GM06990 (cell line): Measurements from ENCODE around the gene DLAT.
"Not testable (repeated sequence)": the region's sequence is repeated elsewhere in the genome, so short reads cannot be mapped to it uniquely, and the experiment has no call there.

Experiments
- DNase-seq: peaks from one replicate; pipeline ENCODE4 v3.0.0-alpha.2; 2011; ENCODE audit not compliant: insufficient read length; ENCODE audit errors: extremely low read depth
- H3K27me3 ChIP-seq: replicated peaks from 2 replicates; pipeline ENCODE4 v1.6.0; 2011; ENCODE audit warnings: low read length; ENCODE audit not compliant: control insufficient read depth, insufficient read depth
- H3K36me3 ChIP-seq: 2 replicates; pipeline ENCODE4 v1.5.1; 2011; ENCODE audit warnings: low read length; ENCODE audit not compliant: control insufficient read depth, insufficient read depth
- H3K4me3 ChIP-seq: replicated peaks from 2 replicates; pipeline ENCODE4 v1.5.1; 2011; ENCODE audit warnings: low read depth, mild to moderate bottlenecking, control low read depth, low read length
- CTCF ChIP-seq: IDR thresholded peaks from 2 replicates; pipeline ENCODE4 v1.5.1; 2011; ENCODE audit warnings: low read length, control low read depth, mild to moderate bottlenecking, inconsistent platforms; ENCODE audit not compliant: insufficient read depth, poor library complexity, severe bottlenecking

The DLAT gene

GRCh38 chr11:112037527-112037926 lies 12.3 kb downstream of the DLAT start:
- TF ChIP-seq CTCF: no peak
- no peak overlapping the region for H3K4me3 ChIP-seq
- peaks cover 6% of the 10 kb centered on the region for H3K36me3 ChIP-seq
- DNase-seq: no peak
- H3K27me3 ChIP-seq: no peaks in the 10 kb centered on the region

GRCh38 chr11:112042161-112042960 lies 17.2 kb downstream of the DLAT start:
- TF ChIP-seq CTCF: no peak
- Histone ChIP-seq H3K36me3 (no peaks in the 10 kb centered on the region; the same call in none of the 2 replicates), H3K4me3 (no peak overlapping the region), H3K27me3 (no peaks in the 10 kb centered on the region)
- no peak for DNase-seq

GRCh38 chr11:112042961-112043304 lies 17.7 kb downstream of the DLAT start:
- no peaks in the 10 kb centered on the region; the same call in none of the 2 replicates for H3K36me3 ChIP-seq
- no peak overlapping the region for H3K4me3 ChIP-seq
- no peak for TF ChIP-seq CTCF
- no peak for DNase-seq
- H3K27me3 ChIP-seq: no peaks in the 10 kb centered on the region

- TF ChIP-seq CTCF: no peak
- no peak for DNase-seq
- H3K27me3 ChIP-seq: no peaks in the 10 kb centered on the region
- H3K36me3 ChIP-seq: no peaks in the 10 kb centered on the region; the same call in none of the 2 replicates
- no peak overlapping the region for H3K4me3 ChIP-seq
Measured at GRCh38 chr11:112044961-112045360, 19.8 kb downstream of the DLAT start.

- H3K36me3 ChIP-seq, H3K4me3 ChIP-seq, DNase-seq, H3K27me3 ChIP-seq: not testable (repeated sequence)
Measured at GRCh38 chr11:112046647-112047046, 21.4 kb downstream of the DLAT start.

GRCh38 chr11:112048256-112048655 lies 23.0 kb downstream of the DLAT start:
- not testable (repeated sequence) for H3K36me3 ChIP-seq, H3K27me3 ChIP-seq, H3K4me3 ChIP-seq, DNase-seq

GRCh38 chr11:112049777-112050176 lies 24.6 kb downstream of the DLAT start:
- no peak for DNase-seq
- H3K4me3 ChIP-seq: no peak overlapping the region
- no peaks in the 10 kb centered on the region for H3K27me3 ChIP-seq
- peaks cover 3% of the 10 kb centered on the region for H3K36me3 ChIP-seq
- no peak for TF ChIP-seq CTCF
